GM12878 (cell line): ENCODE results near the gene RPL18. TPM values are rescaled to one million over a fixed set of nuclear protein-coding genes. Genes with fewer than 3 reads are reported as not detected.
A peak's percentile ranks its signal among the peaks of the same experiment; 100 is the strongest.

Experiments
- BACH1 ChIP-seq: fragments of 450-650 bp; IDR thresholded peaks from 2 replicates; pipeline ENCODE4 v1.6.1; 2017; ENCODE audit warnings: mild to moderate bottlenecking, borderline replicate concordance
- BMI1 ChIP-seq: fragments of 450-650 bp; IDR thresholded peaks from 2 replicates; pipeline ENCODE4 v1.6.1; 2016; ENCODE audit warnings: mild to moderate bottlenecking, moderate library complexity, borderline replicate concordance
- CREM ChIP-seq: IDR thresholded peaks from 2 replicates; pipeline ENCODE4 v1.6.1; 2014; ENCODE audit warnings: antibody characterized with exemption, low read depth
- EED ChIP-seq: sonication (generic); IDR thresholded peaks from 2 replicates; pipeline ENCODE4 v1.6.1; 2016; ENCODE audit warnings: antibody characterized with exemption, low read depth
- EP300 ChIP-seq, 2 experiments: fragments of 150-350 bp in 1 of 2; IDR thresholded peaks; 2 replicates each; pipeline ENCODE4 v1.6.1; 2011 to 2012; ENCODE audit warnings: low read depth in 2 of 2, low read length in 2 of 2, borderline replicate concordance in 1 of 2, improper control_type of control experiment in 1 of 2, inconsistent platforms in 1 of 2; ENCODE audit not compliant: control insufficient read depth in 1 of 2
- ETV6 ChIP-seq, 2 experiments: fragments of 450-650 bp in 1 of 2; IDR thresholded peaks in 1 of 2; conservative IDR thresholded peaks in 1 of 2; 2 replicates each; pipeline ENCODE4 v1.6.1; 2014; ENCODE audit warnings: antibody characterized with exemption in 1 of 2, borderline replicate concordance in 1 of 2, low read depth in 1 of 2, mild to moderate bottlenecking in 1 of 2, moderate library complexity in 1 of 2
- IKZF2 ChIP-seq, 2 experiments: fragments of 450-650 bp; IDR thresholded peaks; 2 replicates each; pipeline ENCODE4 v1.6.1; 2017; ENCODE audit warnings: mild to moderate bottlenecking in 2 of 2, moderate library complexity in 2 of 2
- NFIC ChIP-seq: IDR thresholded peaks from 2 replicates; pipeline ENCODE4 v1.6.1; 2012; ENCODE audit warnings: low read depth, mild to moderate bottlenecking, inconsistent platforms, low read length, moderate library complexity
- NR2C1 ChIP-seq: fragments of 450-650 bp; IDR thresholded peaks from 2 replicates; pipeline ENCODE4 v1.6.1; 2017; ENCODE audit warnings: antibody characterized with exemption, mild to moderate bottlenecking, moderate library complexity
- NRF1 ChIP-seq: conservative IDR thresholded peaks from 2 replicates; pipeline ENCODE4 v1.6.1; 2011; ENCODE audit warnings: mild to moderate bottlenecking, low read depth, low read length, improper control_type of control experiment
- SMAD1 ChIP-seq: fragments of 450-650 bp; IDR thresholded peaks from 2 replicates; pipeline ENCODE4 v1.6.1; 2018; ENCODE audit warnings: mild to moderate bottlenecking, low read depth; ENCODE audit not compliant: partially characterized antibody
- STAT3 ChIP-seq: IDR thresholded peaks from 2 replicates; pipeline ENCODE4 v1.6.1; 2011; ENCODE audit warnings: low read depth, low read length, improper control_type of control experiment
- ZNF217 ChIP-seq: fragments of 450-650 bp; IDR thresholded peaks from 2 replicates; pipeline ENCODE4 v1.6.1; 2017; ENCODE audit warnings: antibody characterized with exemption, mild to moderate bottlenecking
- polyA plus RNA-seq, 11 experiments: library from polyadenylated mRNA; depleted of rRNA in 4 of 11; unstranded in 6 of 11; stranded (reverse) in 5 of 11; fragments of >200 nt; fragmentation: Nextera tagmentation in 4 of 11; fragmentation: Illumina TruSeq in 1 of 11; extraction: Ambion mirVana in 4 of 11; extraction: Trizol in 1 of 11; gene quantifications; 1 replicate in 1 of 11; 2 replicates in 10 of 11; pipeline versions ENCODE4 v1.2.1 to v1.2.3, GENCODE V29; 2011 to 2016; ENCODE audit warnings: inconsistent platforms in 2 of 11, missing spikeins in 2 of 11, low read depth in 1 of 11
- total RNA-seq, 4 experiments: library from RNA; depleted of rRNA in 3 of 4; stranded (reverse); fragments of >200 nt in 3 of 4; fragmentation: Illumina TruSeq in 1 of 4; extraction: Trizol in 1 of 4; gene quantifications; 2 replicates each; pipeline versions ENCODE4 v1.2.1 to v1.2.3, GENCODE V29; 2013 to 2021
- TF ChIP-seq, protein P1 (sequence below): IDR thresholded peaks from 2 replicates; pipeline ENCODE4 v1.6.1; 2011; ENCODE audit warnings: mild to moderate bottlenecking, low read depth, low read length, moderate library complexity; ENCODE audit not compliant: insufficient replicate concordance
- TF ChIP-seq, protein P2 (sequence below): IDR thresholded peaks from 2 replicates; pipeline ENCODE4 v1.6.1; 2012; ENCODE audit warnings: improper control_type of control experiment, low read depth, low read length; ENCODE audit not compliant: insufficient replicate concordance
- TF ChIP-seq, protein P3 (sequence below): fragments of 450-650 bp; formaldehyde crosslinking; IDR thresholded peaks from 2 replicates; pipeline ENCODE4 v1.4.0; 2020; ENCODE audit warnings: mild to moderate bottlenecking, moderate library complexity
- TF ChIP-seq, protein P4 (sequence below): IDR thresholded peaks from 2 replicates; pipeline ENCODE4 v1.6.1; 2011; ENCODE audit warnings: borderline replicate concordance, low read depth, mild to moderate bottlenecking, moderate library complexity, mixed read lengths, low read length; ENCODE audit not compliant: insufficient read depth; ENCODE audit errors: extremely low read length

The RPL18 gene
- total and polyA plus RNA-seq, 10 of the 15 experiments (the other 5 are each of a cell fraction or from before 2014, with no cell fraction given) = 393 to 4,267 (median 2,019) TPM

DNA sequence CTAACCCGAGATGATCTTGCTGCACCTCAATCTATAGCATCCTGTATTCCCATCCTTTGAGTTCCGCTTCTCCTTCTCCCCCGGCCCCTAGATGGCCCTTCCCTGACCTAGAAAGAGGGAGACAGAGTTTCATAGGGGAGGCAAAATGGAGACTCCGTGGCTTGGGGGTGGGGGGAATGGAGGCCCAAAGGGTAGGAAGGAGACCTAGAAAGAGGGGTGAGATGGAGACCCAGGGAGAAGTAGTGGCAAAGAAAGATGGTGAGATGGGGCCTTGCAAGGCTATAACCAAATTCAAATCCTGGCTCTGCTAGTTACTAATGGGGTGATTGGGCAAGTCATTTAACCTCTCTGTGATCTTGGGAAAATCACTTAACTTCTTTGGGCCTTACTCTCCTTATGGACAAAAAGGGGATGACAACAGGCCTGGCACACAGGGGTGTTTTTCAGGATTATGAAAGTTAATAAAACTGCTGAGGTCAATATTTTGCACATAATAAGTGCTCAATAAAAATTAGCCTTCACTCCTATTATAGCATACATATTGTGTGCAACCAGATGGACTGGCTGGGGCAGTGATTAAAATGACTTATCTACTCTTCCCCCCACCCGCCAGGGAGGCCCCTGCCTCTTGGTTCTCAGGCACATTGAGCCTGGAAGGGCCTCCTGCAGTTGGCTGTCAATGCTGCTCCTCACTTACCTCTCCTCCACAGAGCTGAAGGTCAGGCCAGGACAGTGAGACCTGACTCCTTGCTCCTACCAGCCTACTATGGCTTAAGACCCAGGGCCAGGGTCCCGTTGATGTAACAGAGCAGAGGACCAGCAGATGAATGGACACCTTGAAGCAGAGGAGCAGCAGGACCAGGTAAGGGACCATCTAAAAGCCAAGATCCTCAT lies 961 bp upstream of the RPL18 start (continued):
- TF ChIP-seq, protein P1, sequence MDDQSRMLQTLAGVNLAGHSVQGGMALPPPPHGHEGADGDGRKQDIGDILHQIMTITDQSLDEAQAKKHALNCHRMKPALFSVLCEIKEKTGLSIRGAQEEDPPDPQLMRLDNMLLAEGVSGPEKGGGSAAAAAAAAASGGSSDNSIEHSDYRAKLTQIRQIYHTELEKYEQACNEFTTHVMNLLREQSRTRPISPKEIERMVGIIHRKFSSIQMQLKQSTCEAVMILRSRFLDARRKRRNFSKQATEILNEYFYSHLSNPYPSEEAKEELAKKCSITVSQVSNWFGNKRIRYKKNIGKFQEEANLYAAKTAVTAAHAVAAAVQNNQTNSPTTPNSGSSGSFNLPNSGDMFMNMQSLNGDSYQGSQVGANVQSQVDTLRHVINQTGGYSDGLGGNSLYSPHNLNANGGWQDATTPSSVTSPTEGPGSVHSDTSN = no peak
- TF ChIP-seq IKZF2 (IDR thresholded peaks at IDR 0.05) (peak; percentile 20 to 39; a peak in 1 of 4 replicates), BACH1 (no peak), EP300 (IDR thresholded peaks at IDR 0.05; ENCODE audit: borderline replicate concordance in 1 of 2, control insufficient read depth in 1 of 2, low read depth in 2 of 2, low read length in 2 of 2) (no peak), STAT3 (no peak), SMAD1 (peak; percentile 7), ZNF217 (peak; percentile 80; the same call in 1 of the 2 replicates), NFIC (no peak), EED (no peak), CREM (no peak), ETV6 (conservative IDR thresholded peaks at IDR 0.05 in 1 of 2, IDR thresholded peaks at IDR 0.05 in 1 of 2; ENCODE audit: borderline replicate concordance in 1 of 2, low read depth in 1 of 2) (no peak), NRF1 (no peak), NR2C1 (no peak), BMI1 (no peak)
- TF ChIP-seq, protein P2, sequence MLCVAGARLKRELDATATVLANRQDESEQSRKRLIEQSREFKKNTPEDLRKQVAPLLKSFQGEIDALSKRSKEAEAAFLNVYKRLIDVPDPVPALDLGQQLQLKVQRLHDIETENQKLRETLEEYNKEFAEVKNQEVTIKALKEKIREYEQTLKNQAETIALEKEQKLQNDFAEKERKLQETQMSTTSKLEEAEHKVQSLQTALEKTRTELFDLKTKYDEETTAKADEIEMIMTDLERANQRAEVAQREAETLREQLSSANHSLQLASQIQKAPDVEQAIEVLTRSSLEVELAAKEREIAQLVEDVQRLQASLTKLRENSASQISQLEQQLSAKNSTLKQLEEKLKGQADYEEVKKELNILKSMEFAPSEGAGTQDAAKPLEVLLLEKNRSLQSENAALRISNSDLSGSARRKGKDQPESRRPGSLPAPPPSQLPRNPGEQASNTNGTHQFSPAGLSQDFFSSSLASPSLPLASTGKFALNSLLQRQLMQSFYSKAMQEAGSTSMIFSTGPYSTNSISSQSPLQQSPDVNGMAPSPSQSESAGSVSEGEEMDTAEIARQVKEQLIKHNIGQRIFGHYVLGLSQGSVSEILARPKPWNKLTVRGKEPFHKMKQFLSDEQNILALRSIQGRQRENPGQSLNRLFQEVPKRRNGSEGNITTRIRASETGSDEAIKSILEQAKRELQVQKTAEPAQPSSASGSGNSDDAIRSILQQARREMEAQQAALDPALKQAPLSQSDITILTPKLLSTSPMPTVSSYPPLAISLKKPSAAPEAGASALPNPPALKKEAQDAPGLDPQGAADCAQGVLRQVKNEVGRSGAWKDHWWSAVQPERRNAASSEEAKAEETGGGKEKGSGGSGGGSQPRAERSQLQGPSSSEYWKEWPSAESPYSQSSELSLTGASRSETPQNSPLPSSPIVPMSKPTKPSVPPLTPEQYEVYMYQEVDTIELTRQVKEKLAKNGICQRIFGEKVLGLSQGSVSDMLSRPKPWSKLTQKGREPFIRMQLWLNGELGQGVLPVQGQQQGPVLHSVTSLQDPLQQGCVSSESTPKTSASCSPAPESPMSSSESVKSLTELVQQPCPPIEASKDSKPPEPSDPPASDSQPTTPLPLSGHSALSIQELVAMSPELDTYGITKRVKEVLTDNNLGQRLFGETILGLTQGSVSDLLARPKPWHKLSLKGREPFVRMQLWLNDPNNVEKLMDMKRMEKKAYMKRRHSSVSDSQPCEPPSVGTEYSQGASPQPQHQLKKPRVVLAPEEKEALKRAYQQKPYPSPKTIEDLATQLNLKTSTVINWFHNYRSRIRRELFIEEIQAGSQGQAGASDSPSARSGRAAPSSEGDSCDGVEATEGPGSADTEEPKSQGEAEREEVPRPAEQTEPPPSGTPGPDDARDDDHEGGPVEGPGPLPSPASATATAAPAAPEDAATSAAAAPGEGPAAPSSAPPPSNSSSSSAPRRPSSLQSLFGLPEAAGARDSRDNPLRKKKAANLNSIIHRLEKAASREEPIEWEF = no peak
- TF ChIP-seq, protein P3, sequence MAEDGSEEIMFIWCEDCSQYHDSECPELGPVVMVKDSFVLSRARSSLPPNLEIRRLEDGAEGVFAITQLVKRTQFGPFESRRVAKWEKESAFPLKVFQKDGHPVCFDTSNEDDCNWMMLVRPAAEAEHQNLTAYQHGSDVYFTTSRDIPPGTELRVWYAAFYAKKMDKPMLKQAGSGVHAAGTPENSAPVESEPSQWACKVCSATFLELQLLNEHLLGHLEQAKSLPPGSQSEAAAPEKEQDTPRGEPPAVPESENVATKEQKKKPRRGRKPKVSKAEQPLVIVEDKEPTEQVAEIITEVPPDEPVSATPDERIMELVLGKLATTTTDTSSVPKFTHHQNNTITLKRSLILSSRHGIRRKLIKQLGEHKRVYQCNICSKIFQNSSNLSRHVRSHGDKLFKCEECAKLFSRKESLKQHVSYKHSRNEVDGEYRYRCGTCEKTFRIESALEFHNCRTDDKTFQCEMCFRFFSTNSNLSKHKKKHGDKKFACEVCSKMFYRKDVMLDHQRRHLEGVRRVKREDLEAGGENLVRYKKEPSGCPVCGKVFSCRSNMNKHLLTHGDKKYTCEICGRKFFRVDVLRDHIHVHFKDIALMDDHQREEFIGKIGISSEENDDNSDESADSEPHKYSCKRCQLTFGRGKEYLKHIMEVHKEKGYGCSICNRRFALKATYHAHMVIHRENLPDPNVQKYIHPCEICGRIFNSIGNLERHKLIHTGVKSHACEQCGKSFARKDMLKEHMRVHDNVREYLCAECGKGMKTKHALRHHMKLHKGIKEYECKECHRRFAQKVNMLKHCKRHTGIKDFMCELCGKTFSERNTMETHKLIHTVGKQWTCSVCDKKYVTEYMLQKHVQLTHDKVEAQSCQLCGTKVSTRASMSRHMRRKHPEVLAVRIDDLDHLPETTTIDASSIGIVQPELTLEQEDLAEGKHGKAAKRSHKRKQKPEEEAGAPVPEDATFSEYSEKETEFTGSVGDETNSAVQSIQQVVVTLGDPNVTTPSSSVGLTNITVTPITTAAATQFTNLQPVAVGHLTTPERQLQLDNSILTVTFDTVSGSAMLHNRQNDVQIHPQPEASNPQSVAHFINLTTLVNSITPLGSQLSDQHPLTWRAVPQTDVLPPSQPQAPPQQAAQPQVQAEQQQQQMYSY (CRISPR knock-in tag) = no peak
- TF ChIP-seq, protein P4, sequence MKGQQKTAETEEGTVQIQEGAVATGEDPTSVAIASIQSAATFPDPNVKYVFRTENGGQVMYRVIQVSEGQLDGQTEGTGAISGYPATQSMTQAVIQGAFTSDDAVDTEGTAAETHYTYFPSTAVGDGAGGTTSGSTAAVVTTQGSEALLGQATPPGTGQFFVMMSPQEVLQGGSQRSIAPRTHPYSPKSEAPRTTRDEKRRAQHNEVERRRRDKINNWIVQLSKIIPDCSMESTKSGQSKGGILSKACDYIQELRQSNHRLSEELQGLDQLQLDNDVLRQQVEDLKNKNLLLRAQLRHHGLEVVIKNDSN = no peak
